HepG2 (cell line): ENCODE results near the gene GIN1. TPM values are rescaled to one million over a fixed set of nuclear protein-coding genes. Genes with fewer than 3 reads are reported as not detected.

Experiments
- ATAC-seq: fragments of 200-7000 bp; cut with Tn5 transposase; 3 replicates; pipeline ENCODE4 v1.9.1; 2020; ENCODE audit warnings: mild to moderate bottlenecking, moderate library complexity
- BruUV-seq: library from RNA; stranded (reverse); fragments of 400-500 nt; replicated peaks from 2 replicates; lab custom pipeline; 2021; lab: Mats Ljungman, UMichigan
- CTCF ChIA-PET: fragments of 300-600 bp; formaldehyde crosslinking; extraction: SDS; loops from one replicate; lab custom pipeline; 2021; ENCODE audit warnings: low total read pairs, inconsistent platforms, low intra/inter-chr PET ratio; lab: Yijun Ruan, JAX
- POLR2A ChIA-PET: fragments of 350-600 bp; sonication (Branson Sonifier 250); formaldehyde crosslinking; loops from one replicate; lab custom pipeline; 2020; ENCODE audit warnings: antibody characterized with exemption, inconsistent platforms; lab: Yijun Ruan, JAX
- DNase-seq: peaks from one replicate; pipeline ENCODE4 v3.0.0-alpha.2; 2015; ENCODE audit warnings: low spot score
- FAIRE-seq: peaks from 3 replicates; lab custom pipeline; 2011; peaks lifted over from hg19 to GRCh38; lab: Jason Lieb, UNC
- H2AFZ ChIP-seq: one replicate; pipeline ENCODE4 v1.6.1; 2011; ENCODE audit warnings: low read length, inconsistent platforms
- H3K27ac ChIP-seq: fragments of 300-600 bp; 3 replicates; pipeline ENCODE4 v1.8.0; 2011; ENCODE audit warnings: mixed run types, mild to moderate bottlenecking, mixed read lengths, low read length, inconsistent platforms; ENCODE audit not compliant: insufficient read depth; ENCODE audit errors: extremely low read length
- H3K27me3 ChIP-seq, 2 experiments: fragments of 200-600 bp in 1 of 2; 2 replicates in 1 of 2; 3 replicates in 1 of 2; pipeline versions ENCODE4 v1.6.0 to v1.8.0; 2011; ENCODE audit warnings: low read length in 2 of 2, mild to moderate bottlenecking in 2 of 2, moderate library complexity in 2 of 2, inconsistent platforms in 1 of 2; ENCODE audit not compliant: insufficient read depth in 2 of 2, control insufficient read depth in 1 of 2
- H3K36me3 ChIP-seq, 2 experiments: fragments of 200-600 bp in 1 of 2; replicated peaks in 1 of 2; 2 replicates in 1 of 2; 3 replicates in 1 of 2; pipeline versions ENCODE4 v1.5.1 to v1.8.0; 2011; ENCODE audit warnings: low read length in 2 of 2, inconsistent platforms in 1 of 2; ENCODE audit not compliant: insufficient read depth in 2 of 2, control insufficient read depth in 1 of 2
- H3K4me1 ChIP-seq: 2 replicates; pipeline ENCODE4 v1.5.1; 2012; ENCODE audit warnings: low read length, inconsistent platforms; ENCODE audit not compliant: insufficient read depth
- H3K4me2 ChIP-seq: 2 replicates; pipeline ENCODE4 v1.6.0; 2011; ENCODE audit warnings: low read depth, low read length, inconsistent platforms
- H3K4me3 ChIP-seq, 3 experiments: fragments of 200-600 bp in 1 of 3; sonication (generic), shearing (Covaris generic) in 1 of 3; replicated peaks in 1 of 3; 2 replicates each; pipeline ENCODE4 v1.5.1; 2011 to 2016; ENCODE audit warnings: low read length in 3 of 3, inconsistent platforms in 2 of 3, low read depth in 2 of 3, mild to moderate bottlenecking in 2 of 3, control low read depth in 1 of 3, mixed read lengths in 1 of 3; ENCODE audit not compliant: insufficient read depth in 1 of 3
- H3K79me2 ChIP-seq: one replicate; pipeline ENCODE4 v1.6.1; 2011; ENCODE audit warnings: low read length, inconsistent platforms; ENCODE audit not compliant: insufficient read depth
- H3K9ac ChIP-seq: 2 replicates; pipeline ENCODE4 v1.6.0; 2011; ENCODE audit warnings: mild to moderate bottlenecking, low read depth, low read length, inconsistent platforms; ENCODE audit not compliant: insufficient read depth
- H3K9me3 ChIP-seq: 2 replicates; pipeline ENCODE4 v1.5.1; 2012; ENCODE audit warnings: mild to moderate bottlenecking, low read length
- H4K20me1 ChIP-seq: 2 replicates; pipeline ENCODE4 v1.6.0; 2011; ENCODE audit warnings: inconsistent platforms, mild to moderate bottlenecking, low read length, moderate library complexity; ENCODE audit not compliant: insufficient read depth
- ARID2 ChIP-seq: sonication (generic); formaldehyde crosslinking; IDR thresholded peaks from 2 replicates; pipeline ENCODE4 v1.8.1; 2022; ENCODE audit warnings: mild to moderate bottlenecking, missing genetic modification reagents, borderline replicate concordance
- CREB1 ChIP-seq, 2 experiments: fragments of 450-650 bp in 1 of 2; IDR thresholded peaks; 2 replicates each; pipeline ENCODE4 v1.6.1; 2016 to 2017; ENCODE audit warnings: control low read depth in 1 of 2, mild to moderate bottlenecking in 1 of 2, missing compliant biosample characterization in 1 of 2, missing genetic modification characterization in 1 of 2
- FOSL1 ChIP-seq: sonication (generic); formaldehyde crosslinking; IDR thresholded peaks from 2 replicates; pipeline ENCODE4 v1.9.0; 2021; ENCODE audit warnings: missing genetic modification reagents, borderline replicate concordance
- HOXA9 ChIP-seq: sonication (generic); formaldehyde crosslinking; IDR thresholded peaks from 2 replicates; pipeline ENCODE4 v1.8.1; 2022; ENCODE audit warnings: missing genetic modification reagents, mild to moderate bottlenecking, moderate library complexity, borderline replicate concordance
- LCORL ChIP-seq, 2 experiments: fragments of 450-650 bp in 1 of 2; sonication (generic) in 1 of 2; formaldehyde crosslinking in 1 of 2; IDR thresholded peaks; 2 replicates each; pipeline versions ENCODE4 v1.5.0 to v1.6.1; 2017 to 2020; ENCODE audit warnings: antibody characterized with exemption in 1 of 2, missing genetic modification reagents in 1 of 2
- MIXL1 ChIP-seq: IDR thresholded peaks from 2 replicates; pipeline ENCODE4 v1.6.1; 2016
- NPAS2 ChIP-seq: sonication (generic); formaldehyde crosslinking; IDR thresholded peaks from 2 replicates; pipeline ENCODE4 v1.8.0; 2022; ENCODE audit warnings: mild to moderate bottlenecking, missing genetic modification reagents, borderline replicate concordance
- PLSCR1 ChIP-seq: sonication (generic); formaldehyde crosslinking; IDR thresholded peaks from 2 replicates; pipeline ENCODE4 v1.5.0; 2020; ENCODE audit warnings: missing genetic modification reagents, mild to moderate bottlenecking, borderline replicate concordance
- SIX4 ChIP-seq: sonication (generic); formaldehyde crosslinking; IDR thresholded peaks from 2 replicates; pipeline ENCODE4 v1.4.0; 2020; ENCODE audit warnings: missing genetic modification reagents
- ZBTB49 ChIP-seq: sonication (generic); formaldehyde crosslinking; IDR thresholded peaks from 2 replicates; pipeline ENCODE4 v1.4.0; 2020; ENCODE audit warnings: missing genetic modification reagents, borderline replicate concordance
- ZFP37 ChIP-seq: sonication (generic); formaldehyde crosslinking; IDR thresholded peaks from 2 replicates; pipeline ENCODE4 v1.4.0; 2020; ENCODE audit warnings: missing genetic modification reagents, borderline replicate concordance
- ZNF256 ChIP-seq: sonication (generic); formaldehyde crosslinking; conservative IDR thresholded peaks from 2 replicates; pipeline ENCODE4 v1.4.0; 2020; ENCODE audit warnings: missing genetic modification reagents
- ZNF510 ChIP-seq: sonication (generic); formaldehyde crosslinking; IDR thresholded peaks from 2 replicates; pipeline ENCODE4 v1.4.0; 2020; ENCODE audit warnings: low read depth, mild to moderate bottlenecking, missing genetic modification reagents
- ZNF609 ChIP-seq: sonication (generic); formaldehyde crosslinking; IDR thresholded peaks from 2 replicates; pipeline ENCODE4 v1.4.0; 2020; ENCODE audit warnings: mild to moderate bottlenecking, missing genetic modification reagents, borderline replicate concordance
- ZNF747 ChIP-seq: sonication (generic); formaldehyde crosslinking; IDR thresholded peaks from 2 replicates; pipeline ENCODE4 v1.8.1; 2023; ENCODE audit warnings: missing genetic modification reagents, mild to moderate bottlenecking, borderline replicate concordance
- WGBS: methylation state at CpG from one replicate; pipeline ENCODE4 v1.1.6; 2017; ENCODE audit warnings: low lambda C conversion rate; 5-methylcytosine and 5-hydroxymethylcytosine counted together
- in situ Hi-C: cut with HindIII; loops from 2 replicates; pipeline ENCODE4 v1.10.0; 2017; ENCODE audit warnings: low pct_unique_long_range_greater_than_20kb; ENCODE audit not compliant: extremely low pct_ligation_motif_present
- intact Hi-C: fragments of 100-400 bp; cut with micrococcal nuclease; formaldehyde crosslinking; loops from one replicate; pipeline ENCODE4 v1.10.0; 2022; ENCODE audit not compliant: unreplicated experiment
- polyA plus RNA-seq, 8 experiments: library from polyadenylated mRNA; depleted of rRNA in 3 of 8; stranded (reverse) in 7 of 8; unstranded in 1 of 8; fragments of >200 nt; fragmentation: Illumina TruSeq in 4 of 8; extraction: Trizol in 4 of 8; gene quantifications; 2 replicates each; pipeline versions ENCODE4 v1.2.1 to v1.2.3, GENCODE V29; 2011 to 2016; ENCODE audit warnings: low read depth in 4 of 8, missing spikeins in 1 of 8, mixed read lengths in 1 of 8; ENCODE audit not compliant: insufficient read depth in 1 of 8
- total RNA-seq, 5 experiments: library from RNA; depleted of rRNA; stranded (reverse); fragments of >200 nt; fragmentation: Illumina TruSeq; extraction: Trizol; gene quantifications; 2 replicates each; pipeline ENCODE4 v1.2.3, GENCODE V29; 2016; ENCODE audit warnings: low read depth in 1 of 5

The GIN1 gene
- total and polyA plus RNA-seq, 2 of the 13 experiments (the other 11 are each of a cell fraction or from before 2014, with no cell fraction given), result 1.7 to 7.7 TPM

DNA sequence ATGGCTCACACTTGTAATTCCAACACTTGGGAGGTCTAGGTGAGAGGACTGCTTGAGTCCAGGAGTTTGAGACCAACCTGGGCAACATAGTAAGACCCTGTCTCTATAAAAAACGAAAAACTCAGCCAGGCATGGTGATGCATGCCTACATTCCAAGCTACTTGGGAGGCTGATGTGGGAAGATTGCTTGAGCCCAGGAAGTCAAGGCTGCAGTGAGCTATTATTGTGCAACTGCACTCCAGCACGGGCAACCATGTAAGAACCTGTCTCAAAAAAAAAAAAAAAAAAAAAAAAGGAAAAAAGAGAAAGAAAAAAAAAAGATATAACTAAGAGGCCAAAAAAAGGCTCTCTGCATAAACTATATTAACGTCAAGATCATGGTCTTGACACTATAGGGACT, 27.3 kb downstream of the GIN1 start:
- FAIRE-seq (no peak), DNase-seq (no peak), ATAC-seq (no peak)
- ChIA-PET POLR2A (no interaction called here), CTCF (no interaction called here)
- Histone ChIP-seq H3K79me2 (no peaks in the 10 kb centered on the region), H3K9me3 (no peaks in the 10 kb centered on the region), H3K9ac (no peak overlapping the region), H2AFZ (no peak overlapping the region), H3K27me3 (no peaks in the 10 kb centered on the region), H3K4me1 (0 out of 2 replicates have a peak, but pooled peaks cover 7% of the 10 kb centered on the region), H3K4me2 (no peak overlapping the region), H4K20me1 (no peaks in the 10 kb centered on the region), H3K36me3 (no peaks in the 10 kb centered on the region; a peak in 1 of 5 replicates), H3K4me3 (no peak overlapping the region), H3K27ac (no peak overlapping the region)
- in situ Hi-C loops, result no loop called here
- no TSS peak for BruUV-seq
- 89% methylated on average over 3 of the region's 3 CpGs for WGBS
- no peak for TF ChIP-seq CREB1 (IDR thresholded peaks at IDR 0.05)
- no peak for TF ChIP-seq CREB1 (CRISPR knock-in tag; IDR thresholded peaks at IDR 0.05)
- no peak for TF ChIP-seq NPAS2 (CRISPR knock-in tag)
- no peak for TF ChIP-seq MIXL1 (CRISPR knock-in tag)
- TF ChIP-seq ZNF747, result no peak
- no peak for TF ChIP-seq ARID2 (CRISPR knock-in tag)
- no peak for TF ChIP-seq ZBTB49 (CRISPR knock-in tag)
- TF ChIP-seq ZNF510 (CRISPR knock-in tag), result no peak
- TF ChIP-seq SIX4 (CRISPR knock-in tag), result no peak
- no peak for TF ChIP-seq LCORL (IDR thresholded peaks at IDR 0.05)
- TF ChIP-seq LCORL (CRISPR knock-in tag; IDR thresholded peaks at IDR 0.05), result no peak
- TF ChIP-seq ZNF256, result no peak
- no peak for TF ChIP-seq PLSCR1 (CRISPR knock-in tag)
- TF ChIP-seq HOXA9 (CRISPR knock-in tag), result no peak
- TF ChIP-seq FOSL1 (CRISPR knock-in tag), result no peak
- no peak for TF ChIP-seq ZNF609 (CRISPR knock-in tag)
- no peak for TF ChIP-seq ZFP37 (CRISPR knock-in tag)
- intact Hi-C loops, result no loop called here
